Tibial nerve (tissue), 4 donors: ENCODE data around the gene HOXA5.

Source experiments
- CTCF ChIP-seq, 5 experiments: fragments of 200-600 bp in 3 of 5; fragments of 450-650 bp in 2 of 5; sonication (generic) in 3 of 5; IDR thresholded peaks; one replicate each; pipeline ENCODE4 v1.5.1; 2016 to 2019; ENCODE audit warnings: antibody characterized with exemption in 5 of 5, mild to moderate bottlenecking in 3 of 5, moderate library complexity in 2 of 5
- EP300 ChIP-seq, 2 donors: sonication (generic); formaldehyde crosslinking; IDR thresholded peaks; one replicate each; pipeline ENCODE4 v1.6.1; 2017; ENCODE audit warnings: antibody characterized with exemption in 2 of 2, mild to moderate bottlenecking in 1 of 2
- POLR2A ChIP-seq, 2 donors: fragments of 450-650 bp; IDR thresholded peaks; one replicate each; pipeline ENCODE4 v1.6.1; 2017; ENCODE audit warnings: antibody characterized with exemption in 2 of 2, mild to moderate bottlenecking in 2 of 2, moderate library complexity in 2 of 2

GRCh38 chr7:27095897-27096767, 47.3 kb downstream of the HOXA5 start, which contains the start of gene HOXA1:
- TF ChIP-seq CTCF (IDR thresholded peaks at IDR 0.05) (no peak), POLR2A (IDR thresholded peaks at IDR 0.05) (peak; percentile 23 to 45), EP300 (IDR thresholded peaks at IDR 0.05) (peak in 1 of 2 donors; percentile 73)
